GM12878 (cell line): ENCODE results near the gene KRTAP4-5. TPM values are rescaled to one million over a fixed set of nuclear protein-coding genes. Genes with fewer than 3 reads are reported as not detected.

Source experiments
- ATAC-seq: fragments of 200-7000 bp; cut with Tn5 transposase; 3 replicates; pipeline ENCODE4 v1.9.1; 2020; ENCODE audit warnings: mild to moderate bottlenecking, moderate library complexity
- BruUV-seq: library from RNA; stranded (reverse); fragments of 400-500 nt; replicated peaks from 2 replicates; lab custom pipeline; 2021; lab: Mats Ljungman, UMichigan
- CTCF ChIA-PET: fragments of 300-600 bp; sonication (Branson Sonifier 250); formaldehyde crosslinking; extraction: SDS; loops from one replicate; lab custom pipeline; 2021; ENCODE audit warnings: inconsistent platforms; lab: Yijun Ruan, JAX
- POLR2A ChIA-PET: fragments of 350-600 bp; formaldehyde crosslinking; extraction: SDS; loops from one replicate; lab custom pipeline; 2021; ENCODE audit warnings: inconsistent platforms; lab: Charles Lee
- RAD21 ChIA-PET: fragments of 300-600 bp; sonication (Branson Sonifier 250); formaldehyde crosslinking; loops from one replicate; lab custom pipeline; 2023; ENCODE audit warnings: antibody characterized with exemption; ENCODE audit not compliant: unreplicated experiment; lab: Charles Lee
- SMC1A ChIA-PET: fragments of 300-600 bp; sonication (Branson Sonifier 250); formaldehyde crosslinking; loops from one replicate; lab custom pipeline; 2023; ENCODE audit not compliant: unreplicated experiment, uncharacterized antibody; lab: Charles Lee
- DNase-seq: peaks from one replicate; pipeline ENCODE4 v3.0.0-alpha.2; 2011; ENCODE audit warnings: low read depth, low spot score
- FAIRE-seq: peaks from 3 replicates; lab custom pipeline; 2011; peaks lifted over from hg19 to GRCh38; lab: Jason Lieb, UNC
- H2AFZ ChIP-seq: 2 replicates; pipeline ENCODE4 v1.6.0; 2011; ENCODE audit warnings: low read depth, low read length, control low read depth; ENCODE audit not compliant: control insufficient read depth
- H3K27ac ChIP-seq: 2 replicates; pipeline ENCODE4 v1.5.1; 2011; ENCODE audit warnings: control low read depth; ENCODE audit not compliant: control insufficient read depth, insufficient read depth
- H3K27me3 ChIP-seq, 2 experiments: replicated peaks in 1 of 2; 2 replicates each; pipeline versions ENCODE4 v1.6.0 to v1.6.1; 2011; ENCODE audit warnings: low read length in 1 of 2; ENCODE audit not compliant: control insufficient read depth in 2 of 2, insufficient read depth in 2 of 2
- H3K36me3 ChIP-seq, 2 experiments: 2 replicates each; pipeline ENCODE4 v1.5.1; 2011; ENCODE audit warnings: low read length in 1 of 2; ENCODE audit not compliant: control insufficient read depth in 2 of 2, insufficient read depth in 2 of 2
- H3K4me1 ChIP-seq: 2 replicates; pipeline ENCODE4 v1.6.1; 2011; ENCODE audit warnings: mild to moderate bottlenecking, low read length, moderate library complexity, mixed read lengths; ENCODE audit not compliant: control insufficient read depth, insufficient read depth
- H3K4me2 ChIP-seq: 2 replicates; pipeline ENCODE4 v1.6.0; 2011; ENCODE audit warnings: control low read depth; ENCODE audit not compliant: control insufficient read depth, insufficient read depth
- H3K4me3 ChIP-seq: fragments of 200-600 bp; sonication (generic); 2 replicates; pipeline ENCODE4 v1.5.1; 2016
- H3K79me2 ChIP-seq: 2 replicates; pipeline ENCODE4 v1.6.0; 2011; ENCODE audit warnings: low read length; ENCODE audit not compliant: control insufficient read depth, insufficient read depth
- H3K9ac ChIP-seq: 2 replicates; pipeline ENCODE4 v1.8.0; 2011; ENCODE audit warnings: low read length, control low read depth, mixed read lengths; ENCODE audit not compliant: control insufficient read depth, insufficient read depth
- H3K9me3 ChIP-seq: replicated peaks from 3 replicates; pipeline ENCODE4 v1.5.1; 2011; ENCODE audit warnings: mild to moderate bottlenecking, low read length; ENCODE audit not compliant: control insufficient read depth, insufficient read depth
- H4K20me1 ChIP-seq: 2 replicates; pipeline ENCODE4 v1.6.0; 2011; ENCODE audit not compliant: control insufficient read depth, insufficient read depth
- CBFB ChIP-seq: IDR thresholded peaks from 2 replicates; pipeline ENCODE4 v1.6.1; 2016; ENCODE audit warnings: antibody characterized with exemption, low read depth
- CBX3 ChIP-seq: fragments of 200-600 bp; sonication (generic); IDR thresholded peaks from 2 replicates; pipeline ENCODE4 v1.6.1; 2016; ENCODE audit warnings: low read depth, borderline replicate concordance
- CHD1 ChIP-seq: IDR thresholded peaks from 2 replicates; pipeline ENCODE4 v1.6.1; 2012; ENCODE audit warnings: low read depth, low read length, improper control_type of control experiment
- CREB1 ChIP-seq: IDR thresholded peaks from 2 replicates; pipeline ENCODE4 v1.6.1; 2012; ENCODE audit warnings: low read depth, mild to moderate bottlenecking, inconsistent platforms
- E2F4 ChIP-seq: IDR thresholded peaks from 2 replicates; pipeline ENCODE4 v1.6.1; 2012; ENCODE audit warnings: low read depth, low read length, improper control_type of control experiment
- EP300 ChIP-seq, 2 experiments: fragments of 150-350 bp in 1 of 2; IDR thresholded peaks; 2 replicates each; pipeline ENCODE4 v1.6.1; 2011 to 2012; ENCODE audit warnings: low read depth in 2 of 2, low read length in 2 of 2, borderline replicate concordance in 1 of 2, improper control_type of control experiment in 1 of 2, inconsistent platforms in 1 of 2; ENCODE audit not compliant: control insufficient read depth in 1 of 2
- EZH2 ChIP-seq: IDR thresholded peaks from 2 replicates; pipeline ENCODE4 v1.6.1; 2012; ENCODE audit warnings: low read depth, mild to moderate bottlenecking, control low read depth, inconsistent platforms, low read length, borderline replicate concordance; ENCODE audit not compliant: control insufficient read depth
- HDGF ChIP-seq: fragments of 450-650 bp; IDR thresholded peaks from 2 replicates; pipeline ENCODE4 v1.6.1; 2016; ENCODE audit warnings: antibody characterized with exemption
- MEF2B ChIP-seq: fragments of 450-650 bp; IDR thresholded peaks from 2 replicates; pipeline ENCODE4 v1.6.1; 2018; ENCODE audit warnings: mild to moderate bottlenecking, moderate library complexity; ENCODE audit not compliant: partially characterized antibody, poor library complexity, severe bottlenecking
- MTA2 ChIP-seq: fragments of 450-650 bp; IDR thresholded peaks from 2 replicates; pipeline ENCODE4 v1.6.1; 2016; ENCODE audit warnings: low read depth, mild to moderate bottlenecking, moderate library complexity
- NBN ChIP-seq: fragments of 450-650 bp; IDR thresholded peaks from 2 replicates; pipeline ENCODE4 v1.6.1; 2016
- NR2C1 ChIP-seq: fragments of 450-650 bp; IDR thresholded peaks from 2 replicates; pipeline ENCODE4 v1.6.1; 2017; ENCODE audit warnings: antibody characterized with exemption, mild to moderate bottlenecking, moderate library complexity
- NR2F1 ChIP-seq: fragments of 450-650 bp; conservative IDR thresholded peaks from 2 replicates; pipeline ENCODE4 v1.6.1; 2017; ENCODE audit warnings: mild to moderate bottlenecking
- PAX8 ChIP-seq: fragments of 450-650 bp; IDR thresholded peaks from 2 replicates; pipeline ENCODE4 v1.6.1; 2017; ENCODE audit warnings: mild to moderate bottlenecking, moderate library complexity
- POLR2AphosphoS2 ChIP-seq: IDR thresholded peaks from 2 replicates; pipeline ENCODE4 v1.6.1; 2011; ENCODE audit warnings: low read depth, mild to moderate bottlenecking, low read length, improper control_type of control experiment, moderate library complexity
- RAD21 ChIP-seq: IDR thresholded peaks from 2 replicates; pipeline ENCODE4 v1.6.1; 2011; ENCODE audit warnings: mild to moderate bottlenecking, low read depth, low read length, moderate library complexity; ENCODE audit not compliant: insufficient read depth
- RELB ChIP-seq: fragments of 450-650 bp; IDR thresholded peaks from 2 replicates; pipeline ENCODE4 v1.6.1; 2017; ENCODE audit warnings: low read depth, mild to moderate bottlenecking, moderate library complexity
- SUZ12 ChIP-seq: fragments of 200-600 bp; sonication (generic); IDR thresholded peaks from one replicate; pipeline ENCODE4 v1.6.1; 2018; ENCODE audit warnings: antibody characterized with exemption, mild to moderate bottlenecking; ENCODE audit not compliant: unreplicated experiment
- TAF1 ChIP-seq: IDR thresholded peaks from 2 replicates; pipeline ENCODE4 v1.6.1; 2011; ENCODE audit warnings: mild to moderate bottlenecking, low read depth, low read length, borderline replicate concordance
- TARDBP ChIP-seq: IDR thresholded peaks from 2 replicates; pipeline ENCODE4 v1.6.1; 2016; ENCODE audit warnings: borderline replicate concordance
- YBX1 ChIP-seq: fragments of 450-650 bp; IDR thresholded peaks from 2 replicates; pipeline ENCODE4 v1.6.1; 2016; ENCODE audit warnings: antibody characterized with exemption
- ZBTB33 ChIP-seq: fragments of 450-650 bp; IDR thresholded peaks from 2 replicates; pipeline ENCODE4 v1.6.1; 2017; ENCODE audit warnings: mild to moderate bottlenecking
- ZNF274 ChIP-seq: IDR thresholded peaks from one replicate; pipeline ENCODE4 v1.8.0; 2011; ENCODE audit not compliant: insufficient read length, insufficient read depth
- WGBS: methylation state at CpG from one replicate; pipeline ENCODE4 v1.1.6; 2016; ENCODE audit warnings: low lambda C conversion rate; ENCODE audit not compliant: insufficient replicate concordance, insufficient coverage; ENCODE audit errors: missing lambda C conversion rate; 5-methylcytosine and 5-hydroxymethylcytosine counted together
- in situ Hi-C: fragments of 300-500 bp; cut with MboI; formaldehyde crosslinking; loops from 9 replicates; pipeline ENCODE4 v1.14.3; 2018; ENCODE audit warnings: mixed read lengths
- intact Hi-C: fragments of 100-400 bp; cut with micrococcal nuclease; formaldehyde crosslinking; loops from one replicate; pipeline ENCODE4 v1.14.2; 2022; ENCODE audit not compliant: unreplicated experiment
- polyA plus RNA-seq, 11 experiments: library from polyadenylated mRNA; depleted of rRNA in 4 of 11; unstranded in 6 of 11; stranded (reverse) in 5 of 11; fragments of >200 nt; fragmentation: Nextera tagmentation in 4 of 11; fragmentation: Illumina TruSeq in 1 of 11; extraction: Ambion mirVana in 4 of 11; extraction: Trizol in 1 of 11; gene quantifications; 1 replicate in 1 of 11; 2 replicates in 10 of 11; pipeline versions ENCODE4 v1.2.1 to v1.2.3, GENCODE V29; 2011 to 2016; ENCODE audit warnings: inconsistent platforms in 2 of 11, missing spikeins in 2 of 11, low read depth in 1 of 11
- total RNA-seq, 4 experiments: library from RNA; depleted of rRNA in 3 of 4; stranded (reverse); fragments of >200 nt in 3 of 4; fragmentation: Illumina TruSeq in 1 of 4; extraction: Trizol in 1 of 4; gene quantifications; 2 replicates each; pipeline versions ENCODE4 v1.2.1 to v1.2.3, GENCODE V29; 2013 to 2021

The KRTAP4-5 gene
- total and polyA plus RNA-seq, 10 of the 15 experiments (the other 5 are each of a cell fraction or from before 2014, with no cell fraction given): not detected

- TF ChIP-seq RELB: no peak
- no peak for TF ChIP-seq EP300 (IDR thresholded peaks at IDR 0.05; ENCODE audit: borderline replicate concordance in 1 of 2, control insufficient read depth in 1 of 2, low read depth in 2 of 2, low read length in 2 of 2)
- no peak for TF ChIP-seq POLR2AphosphoS2
- no peak for TF ChIP-seq CBFB
- no peak for TF ChIP-seq HDGF
- TF ChIP-seq PAX8: no peak
- no peak for TF ChIP-seq NBN
- TF ChIP-seq RAD21: no peak
- TF ChIP-seq NR2C1: no peak
- TF ChIP-seq CREB1: no peak
- TF ChIP-seq TAF1: no peak
- no peak for TF ChIP-seq SUZ12
- TF ChIP-seq EZH2: no peak
- TF ChIP-seq, all 136 proteins: peak for 0
Measured at GRCh38 chr17:41145261-41145660, 4.4 kb downstream of the KRTAP4-5 start (continued).

- ATAC-seq: no peak
- whole genome bisulfite sequencing: 27% methylated on average over 1 of the region's 1 CpG
- Histone ChIP-seq H4K20me1 (no peaks in the 10 kb centered on the region), H3K4me1 (no peaks in the 10 kb centered on the region), H3K9ac (no peak overlapping the region), H3K27me3 (no peaks in the 10 kb centered on the region), H3K27ac (no peak overlapping the region), H3K4me3 (no peak overlapping the region), H3K79me2 (no peaks in the 10 kb centered on the region), H3K4me2 (no peak overlapping the region), H3K36me3 (no peaks in the 10 kb centered on the region), H3K9me3 (no peaks in the 10 kb centered on the region; the same call in 1 of the 3 replicates), H2AFZ (no peak overlapping the region)
- intact Hi-C loops: no loop called here
- no peak for FAIRE-seq
- POLR2A ChIA-PET: no interaction called here
- in situ Hi-C loops: no loop called here
- RAD21 ChIA-PET: no interaction called here
- DNase-seq: no peak
- no TSS peak for BruUV-seq
- SMC1A ChIA-PET: no interaction called here
- CTCF ChIA-PET: no interaction called here
- TF ChIP-seq CHD1 (no peak), MEF2B (no peak), ZBTB33 (no peak), CBX3 (no peak), YBX1 (no peak), NR2F1 (no peak), TARDBP (no peak), MTA2 (no peak), E2F4 (no peak), ZNF274 (no peak)
Measured at GRCh38 chr17:41144846-41145245, 4.8 kb downstream of the KRTAP4-5 start.
